Activated CD4-positive, alpha-beta T cell treated with anti-CD3 and anti-CD28 coated beads for 1 hour (primary cell): ENCODE results near the gene ARHGAP12.

Source experiments
- DNase-seq: peaks from one replicate; pipeline ENCODE4 v3.0.0-alpha.2; 2020

Gene ARHGAP12

DNA sequence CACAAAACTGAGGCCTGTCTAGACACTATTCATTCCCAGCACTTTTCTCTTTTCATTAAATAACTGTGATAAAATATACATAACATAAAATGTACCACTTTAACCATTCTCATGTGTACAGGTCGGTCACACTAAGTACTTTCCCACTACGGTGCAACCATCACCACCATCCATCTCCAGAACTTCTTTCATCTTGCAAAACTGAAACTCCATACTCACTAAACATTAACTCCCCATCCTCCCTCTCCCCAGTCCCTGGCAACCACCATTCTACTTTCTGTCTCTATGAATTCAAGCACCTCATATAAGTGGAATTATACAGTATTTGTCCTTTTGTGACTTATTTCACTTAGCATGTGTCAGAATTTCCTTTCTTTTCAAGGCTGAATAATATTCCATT lies 53.0 kb downstream of the ARHGAP12 start:
- no peak for DNase-seq

DNA sequence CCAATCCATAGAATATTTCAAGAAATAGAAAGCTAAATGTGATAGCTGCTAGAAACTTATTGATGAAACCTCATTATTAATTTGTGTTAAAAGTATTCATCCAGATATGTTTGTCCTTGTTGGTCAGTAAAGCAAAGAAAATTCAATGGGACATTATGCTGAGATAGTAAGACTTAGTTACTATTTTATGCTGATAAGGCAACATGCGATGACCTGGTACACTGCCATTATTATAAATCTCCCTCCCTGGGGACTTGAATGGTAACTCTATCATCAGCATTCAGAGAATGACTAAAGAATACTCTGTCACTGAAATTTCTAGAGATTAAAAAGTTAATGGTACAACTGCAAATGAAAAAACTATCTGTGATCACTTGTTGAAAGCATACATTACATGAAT lies 54.9 kb downstream of the ARHGAP12 start:
- no peak for DNase-seq

DNA sequence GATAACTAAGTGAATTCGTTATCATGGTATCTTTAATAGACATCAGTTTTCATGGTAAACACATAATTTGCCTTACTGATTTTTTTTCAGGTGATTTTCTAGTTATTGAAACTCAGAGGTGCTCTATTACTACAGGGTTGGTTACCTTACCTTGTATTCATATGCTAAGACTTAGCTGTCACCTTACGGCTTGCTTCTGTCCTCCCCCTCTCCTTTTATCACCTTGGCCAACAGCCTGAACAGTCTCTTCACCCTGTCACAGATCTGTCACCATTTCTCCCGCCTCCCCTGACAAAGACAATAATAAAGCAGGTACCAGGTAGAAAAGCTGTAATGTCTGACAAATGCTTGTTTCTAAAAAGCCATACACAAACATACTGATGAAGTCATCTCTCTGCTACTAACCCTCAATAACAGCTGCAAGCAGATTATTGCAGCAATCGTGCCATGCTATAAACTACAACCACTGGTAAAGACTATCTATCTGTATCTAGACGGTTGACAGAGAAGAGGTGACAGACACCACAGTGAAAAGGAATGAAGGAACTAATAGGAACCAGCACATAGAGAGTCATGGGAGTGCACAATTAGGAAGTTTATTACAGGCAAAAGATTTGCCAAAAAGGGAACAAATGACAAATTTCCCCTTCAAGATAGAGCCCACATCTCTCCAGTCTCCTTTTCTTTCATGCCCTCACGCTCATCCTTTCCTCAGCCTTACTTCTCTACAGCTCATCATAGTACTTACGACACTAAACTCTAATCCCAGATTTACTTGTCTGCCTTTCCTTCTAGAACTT lies 57.2 kb downstream of the ARHGAP12 start:
- DNase-seq: no peak

DNA sequence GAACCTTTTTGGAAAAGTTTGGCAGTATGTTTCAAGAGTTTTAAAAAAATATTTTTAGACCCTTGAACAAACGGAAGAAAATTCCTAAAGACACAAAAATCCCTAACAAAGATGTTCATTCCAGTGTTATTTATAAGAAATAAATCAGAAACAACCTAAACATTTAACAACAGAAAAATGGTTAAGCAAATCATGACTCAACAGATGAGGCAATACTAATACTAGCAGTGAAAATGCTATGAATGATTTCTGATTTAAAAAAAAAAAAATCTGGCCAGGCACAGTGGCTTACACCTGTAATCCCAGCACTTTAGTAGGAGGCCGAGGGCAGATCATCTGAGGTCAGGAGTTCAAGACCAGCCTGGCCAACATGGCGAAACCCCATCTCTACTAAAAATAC lies 61.0 kb downstream of the ARHGAP12 start:
- no peak for DNase-seq

DNA sequence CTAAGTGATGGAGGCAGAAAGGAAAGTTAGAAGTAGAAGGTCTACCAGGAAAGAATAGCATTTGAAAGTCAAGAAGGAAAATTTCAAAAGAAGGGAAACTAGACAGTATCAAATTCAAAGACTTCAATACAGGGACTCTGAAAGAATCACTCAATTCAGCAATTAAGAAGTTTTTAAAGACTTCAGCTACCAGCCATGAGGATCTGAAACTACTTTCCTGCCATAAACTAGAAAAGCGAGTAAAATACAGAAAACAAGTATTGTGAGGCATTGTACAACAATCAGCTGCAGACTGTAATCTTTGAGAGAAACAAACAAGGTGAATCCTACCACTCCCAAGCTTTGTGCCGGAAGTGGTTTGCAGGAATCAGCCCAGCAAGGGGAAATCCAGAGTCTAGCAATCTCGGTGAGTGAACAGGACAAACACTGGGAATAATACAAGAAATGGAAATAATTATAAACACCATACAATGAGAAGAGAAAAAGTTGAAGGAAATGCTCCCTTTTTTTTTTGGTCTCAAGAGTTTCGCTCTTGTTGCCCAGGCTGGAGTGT lies 62.4 kb downstream of the ARHGAP12 start:
- DNase-seq: no peak

DNA sequence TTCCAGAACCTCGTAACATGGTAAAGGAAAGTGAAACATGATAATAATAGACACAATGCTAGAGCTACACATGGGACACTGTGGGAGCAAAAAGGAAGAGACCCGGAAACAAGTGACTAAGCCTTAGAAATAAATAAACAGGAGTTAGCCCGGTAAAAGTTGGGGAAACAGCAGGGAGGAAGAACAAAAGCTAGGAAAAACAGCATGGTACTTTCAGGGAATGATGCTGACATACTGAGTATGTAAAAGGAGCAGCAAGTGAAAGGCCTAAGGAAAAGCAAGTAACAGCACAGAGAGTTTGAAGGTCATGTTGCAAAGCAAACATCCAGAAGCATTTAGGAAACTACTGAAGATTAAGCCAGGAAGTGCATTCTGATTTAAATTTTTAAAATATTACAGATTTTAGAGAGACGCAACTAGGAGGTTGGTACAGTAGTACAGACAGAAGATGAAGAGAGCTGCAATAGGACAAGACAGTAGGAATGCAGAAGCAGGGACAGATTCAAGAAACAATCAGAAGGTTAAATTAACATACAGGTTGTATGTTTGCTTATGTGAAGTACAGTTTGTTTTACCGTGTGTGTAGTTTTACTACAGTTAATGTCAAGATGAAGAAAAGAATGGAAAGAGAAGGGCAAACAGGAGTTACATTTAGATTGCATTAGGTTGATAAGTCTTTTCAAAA lies 63.7 kb downstream of the ARHGAP12 start:
- DNase-seq: no peak

DNA sequence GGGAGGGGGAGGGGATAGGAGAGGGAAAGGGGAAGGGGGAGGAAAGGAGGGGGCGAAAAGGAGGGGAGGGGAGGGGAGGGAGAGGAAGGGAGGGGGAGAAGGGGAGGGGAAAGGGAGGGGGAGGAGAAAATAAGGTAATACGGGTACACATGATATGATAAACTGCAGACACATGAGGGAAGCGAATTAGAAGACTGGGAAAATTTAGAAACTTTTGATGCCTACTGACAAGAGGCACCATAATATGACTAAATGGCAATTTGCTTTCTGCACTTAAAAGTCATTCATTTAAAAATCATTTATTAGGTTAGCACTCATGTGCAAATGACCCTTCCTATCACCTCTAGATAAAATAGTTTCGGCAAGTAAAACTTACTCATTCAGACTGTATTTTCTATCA lies 73.6 kb downstream of the ARHGAP12 start:
- no peak for DNase-seq

DNA sequence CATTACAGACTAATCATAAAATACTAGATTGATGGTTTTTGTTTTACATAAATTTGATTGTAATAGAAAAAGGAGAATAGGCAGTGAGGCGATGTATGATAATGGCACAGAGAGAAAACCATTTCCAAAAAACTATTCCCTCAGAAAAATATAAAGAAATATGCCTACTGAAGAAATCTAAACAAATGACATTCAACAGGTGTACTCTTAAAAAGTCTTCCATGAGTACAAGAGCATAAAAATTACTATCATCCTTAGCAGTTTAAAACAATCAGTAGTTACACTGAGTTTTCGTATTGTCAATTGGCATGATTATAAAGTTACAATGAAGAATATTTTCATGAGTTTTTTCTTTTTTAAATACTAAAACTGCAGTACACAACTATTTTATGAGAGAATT lies 75.0 kb downstream of the ARHGAP12 start:
- DNase-seq: no peak

DNA sequence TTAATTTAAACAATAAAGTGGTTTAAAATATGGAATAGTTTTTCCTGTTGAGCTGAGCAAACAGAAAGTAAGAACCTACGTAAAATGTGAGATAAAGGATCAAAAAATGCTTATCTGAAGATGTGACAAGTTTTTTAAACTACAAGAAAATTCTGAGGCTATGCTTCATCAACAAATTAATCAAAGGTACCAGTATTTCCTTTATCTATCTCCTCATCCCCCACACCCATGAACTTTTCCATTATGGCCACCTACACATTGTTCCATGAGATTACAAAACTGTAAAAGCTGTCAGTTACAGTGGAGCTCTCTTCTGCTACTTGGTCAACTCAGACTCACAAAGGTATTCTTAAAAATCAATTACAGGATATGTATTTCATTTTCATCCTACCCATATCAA lies 77.4 kb downstream of the ARHGAP12 start:
- DNase-seq: no peak

DNA sequence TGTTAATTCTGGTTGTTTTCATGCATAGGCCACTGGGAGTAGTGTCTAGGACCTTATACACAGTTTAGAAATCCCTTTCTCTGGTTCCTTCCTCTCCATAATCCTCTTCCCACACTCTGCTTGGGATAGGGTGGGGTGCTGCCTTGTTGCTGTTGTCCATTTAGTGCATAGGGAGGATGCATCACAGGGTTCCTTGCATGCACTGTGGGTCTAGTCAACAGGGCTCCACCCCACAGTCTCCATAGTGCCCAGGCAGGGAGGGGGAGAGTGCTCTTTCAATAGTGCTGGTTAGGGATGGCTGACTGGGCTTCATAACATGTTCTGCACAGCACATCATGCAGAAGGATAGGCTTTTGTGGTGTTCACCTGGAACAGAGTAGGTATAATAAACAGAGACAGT lies 81.1 kb downstream of the ARHGAP12 start:
- DNase-seq: no peak

DNA sequence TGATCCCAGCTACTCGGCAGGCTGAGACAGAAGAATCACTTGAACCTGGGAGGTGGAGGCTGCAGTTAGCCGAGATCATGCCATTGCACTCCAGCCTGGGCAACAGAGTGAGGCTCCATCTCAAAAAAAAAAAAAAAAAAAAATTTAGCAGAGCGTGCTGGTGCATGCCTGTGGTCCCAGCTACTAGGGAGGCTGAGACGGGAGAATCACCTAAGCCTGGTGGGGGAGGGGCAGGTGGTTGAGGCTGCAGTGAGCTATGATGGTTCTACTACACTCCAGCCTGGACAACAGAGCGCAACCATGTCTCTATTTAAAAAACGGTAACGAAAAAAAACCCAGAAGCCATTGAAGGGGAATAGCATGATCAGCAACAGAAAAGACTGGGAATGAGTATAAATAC lies 89.9 kb downstream of the ARHGAP12 start:
- DNase-seq: no peak

DNA sequence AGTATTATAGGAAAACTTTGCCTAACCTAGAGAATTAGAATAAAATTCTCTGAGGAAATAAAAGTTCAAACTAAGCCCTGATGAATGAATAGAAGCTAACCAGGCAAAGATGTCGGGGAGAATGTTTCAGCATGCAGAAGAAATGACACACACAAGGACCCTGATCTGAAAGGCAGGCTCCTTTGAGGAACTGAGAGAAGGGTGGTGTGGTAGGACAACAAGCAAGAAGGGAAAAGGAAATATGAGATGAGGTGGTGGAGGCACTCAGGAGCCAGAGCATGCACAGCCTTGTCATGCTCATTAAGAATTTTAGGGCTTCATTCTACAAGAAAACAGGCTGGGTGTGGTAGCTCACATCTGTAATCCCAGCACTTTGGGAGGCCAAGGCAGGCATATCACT lies 90.6 kb downstream of the ARHGAP12 start:
- no peak for DNase-seq

DNA sequence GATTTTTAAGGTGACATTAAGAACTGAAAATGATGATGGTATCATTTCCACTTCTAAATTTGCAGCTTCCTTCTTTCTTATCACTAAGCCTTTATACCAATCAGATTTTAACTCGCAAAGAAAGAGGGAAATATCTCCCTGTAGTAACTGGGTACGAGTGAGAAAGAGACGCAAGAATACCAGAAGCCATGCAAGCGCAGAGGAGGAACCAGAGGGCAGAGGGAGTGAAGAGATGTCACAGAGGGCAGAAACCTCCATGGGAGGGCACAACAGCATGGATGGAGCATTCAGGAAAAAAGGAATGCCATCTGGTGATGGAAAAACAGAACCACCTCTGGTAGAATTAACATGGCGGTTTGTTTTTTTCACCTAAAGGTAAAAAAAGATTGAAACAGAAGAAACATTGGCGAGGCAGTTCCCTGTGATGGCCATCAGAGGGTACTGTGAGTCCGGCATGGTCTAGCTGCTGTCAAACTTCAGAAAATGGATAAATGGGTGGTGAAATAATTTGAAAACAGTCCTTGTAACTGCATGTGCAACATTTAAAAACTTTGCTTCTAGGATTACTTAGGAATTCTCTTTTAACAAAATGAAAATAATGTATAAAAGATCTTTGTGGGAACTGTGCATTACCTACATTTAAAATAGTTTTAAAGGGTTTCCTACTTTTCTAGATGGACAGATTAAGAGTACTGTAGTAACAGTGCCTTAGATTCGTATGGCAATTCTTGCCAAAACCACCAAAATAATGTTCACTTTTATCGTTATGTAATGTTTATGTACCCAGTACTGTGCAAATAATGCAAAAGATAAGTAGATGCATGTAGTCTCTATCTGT lies 91.8 kb downstream of the ARHGAP12 start:
- DNase-seq: no peak

DNA sequence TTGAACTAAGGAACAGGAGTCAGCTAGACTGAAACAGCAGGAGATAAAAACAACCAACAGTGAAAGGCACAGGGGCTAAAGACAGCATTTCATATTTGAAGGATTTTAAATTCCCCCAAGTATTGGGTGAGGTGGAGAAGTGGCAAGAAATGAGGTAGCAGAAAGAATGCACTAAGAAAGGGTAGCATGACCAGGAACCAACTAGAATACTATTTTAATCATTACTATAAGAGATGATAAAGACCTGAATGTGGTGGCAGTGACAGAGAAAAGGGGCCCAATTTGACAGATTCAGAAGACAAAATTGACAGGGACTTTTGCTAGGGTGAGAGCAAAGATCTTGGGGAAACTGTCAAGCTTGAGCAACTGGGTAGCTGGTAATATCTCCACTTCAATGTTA lies 94.9 kb downstream of the ARHGAP12 start:
- no peak for DNase-seq

DNA sequence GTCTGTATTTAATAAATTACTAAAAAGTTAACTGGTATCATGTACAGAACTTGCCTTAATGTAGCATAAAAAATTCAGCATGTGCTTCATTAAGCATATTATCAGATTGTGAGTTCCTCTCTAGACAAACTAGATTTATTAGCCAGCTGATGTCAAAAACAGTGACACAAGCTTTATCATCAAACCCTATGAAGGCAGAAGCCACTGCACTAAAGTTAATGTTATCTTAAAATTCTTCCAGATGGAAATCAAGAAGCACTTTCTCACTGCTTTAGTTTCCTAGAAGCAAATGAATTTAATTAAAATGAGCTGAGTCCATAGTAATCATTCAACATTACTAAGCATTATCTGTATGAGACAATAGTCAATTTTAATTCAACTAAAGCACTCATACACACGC lies 96.4 kb downstream of the ARHGAP12 start:
- no peak for DNase-seq

DNA sequence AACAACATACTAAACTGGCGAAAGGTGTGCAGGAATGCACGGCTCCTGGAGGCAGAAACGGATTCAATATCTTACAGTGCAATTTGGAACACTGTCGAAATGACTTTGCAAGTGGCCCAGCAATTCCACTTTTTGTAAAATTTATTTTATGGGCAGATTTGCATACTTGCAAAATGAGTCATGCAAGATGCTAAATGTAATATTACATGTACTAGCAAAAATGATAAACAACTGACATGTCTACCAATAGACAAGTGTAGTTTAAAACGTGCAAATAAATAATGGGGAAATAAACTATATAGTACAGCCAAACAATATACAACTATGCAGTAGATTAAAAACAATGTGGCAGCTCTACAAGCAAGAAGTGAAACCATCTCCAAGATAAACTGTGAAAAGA lies 97.7 kb downstream of the ARHGAP12 start:
- DNase-seq: no peak

DNA sequence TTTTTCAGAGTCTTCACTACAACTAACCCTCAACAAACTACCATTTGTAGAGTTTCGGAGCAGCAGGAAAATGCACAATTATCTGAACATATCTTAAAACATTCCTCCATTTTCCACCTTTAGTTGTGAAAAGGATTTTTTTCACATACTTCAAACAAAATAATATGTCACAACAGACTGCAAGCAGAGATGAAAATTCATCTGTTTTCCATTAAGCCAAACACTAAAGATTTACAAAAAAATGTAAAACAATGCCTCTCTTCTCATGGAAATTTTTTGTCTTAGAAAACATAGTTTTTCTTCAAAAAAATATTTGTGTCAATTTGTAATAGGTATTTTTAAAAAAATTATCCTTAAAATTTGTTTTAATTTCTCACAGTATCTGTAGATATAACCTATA lies 98.9 kb downstream of the ARHGAP12 start:
- no peak for DNase-seq

DNA sequence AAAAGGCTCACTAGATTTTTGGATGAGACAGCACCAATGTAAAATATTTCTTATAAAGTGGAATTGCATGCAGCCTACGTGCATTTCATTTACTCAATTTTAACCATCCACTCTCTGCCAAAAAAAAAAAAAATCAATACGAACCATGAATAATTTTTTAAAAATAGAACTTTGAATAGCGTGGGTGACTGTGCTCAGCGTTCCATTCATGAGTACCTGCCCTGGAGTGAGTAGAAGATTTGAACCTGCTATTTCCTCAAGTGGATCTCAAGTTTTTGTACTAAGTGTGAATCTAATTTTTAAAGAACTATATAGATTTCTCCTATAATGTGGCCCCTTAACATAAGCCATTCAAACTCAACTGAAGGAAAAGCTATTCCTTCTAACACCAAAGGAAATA lies 105.3 kb downstream of the ARHGAP12 start:
- no peak for DNase-seq

DNA sequence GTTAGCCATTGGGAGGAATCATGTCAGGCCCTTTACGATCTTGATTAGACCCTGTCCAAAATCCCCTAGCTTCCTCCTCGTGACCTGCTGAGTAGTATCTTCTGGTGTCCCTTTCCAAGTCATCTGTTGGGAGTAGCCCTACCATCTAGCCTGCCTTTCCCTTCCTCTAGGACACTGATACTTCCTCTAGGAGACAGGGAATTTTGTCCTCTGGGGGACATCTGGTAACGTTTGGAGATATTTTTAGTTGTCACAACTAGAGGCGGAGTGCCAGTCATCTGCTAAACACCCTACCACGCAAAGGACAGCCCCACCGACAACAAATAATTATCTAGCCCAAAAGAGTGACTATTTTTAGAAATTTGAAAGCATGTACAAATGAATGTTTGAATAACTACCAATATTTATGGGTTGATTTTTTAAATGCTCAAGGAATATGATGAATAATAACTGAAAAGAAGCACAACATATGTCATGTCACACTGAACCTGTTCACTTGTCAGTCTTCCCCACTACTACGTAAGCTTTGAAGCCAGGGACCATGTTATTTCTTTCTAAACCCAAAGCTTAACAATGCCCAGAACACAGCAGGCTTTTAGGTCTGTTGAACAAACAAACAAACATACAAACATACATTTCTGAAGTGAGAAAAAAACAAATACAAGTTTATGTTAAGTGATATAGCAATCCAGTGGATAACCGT lies 105.9 kb downstream of the ARHGAP12 start:
- no peak for DNase-seq

DNA sequence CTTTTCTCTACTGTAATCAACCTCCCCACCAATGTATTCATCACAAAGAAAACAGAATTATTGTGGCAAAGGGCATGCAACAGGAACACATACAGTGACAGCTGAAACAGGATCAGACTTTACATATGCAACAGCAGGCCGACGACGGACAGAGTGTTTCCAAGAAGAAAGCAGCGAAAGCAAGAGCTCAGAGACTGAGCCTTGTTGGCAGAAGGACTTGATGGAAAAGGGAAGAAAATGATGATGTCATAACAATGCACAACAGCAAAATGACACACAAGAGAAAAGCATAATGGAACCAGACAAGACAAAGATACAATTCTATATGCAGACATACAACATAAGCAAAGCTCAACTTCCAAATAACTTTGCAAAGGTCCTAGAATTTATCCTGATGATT lies 106.5 kb downstream of the ARHGAP12 start:
- no peak for DNase-seq

DNA sequence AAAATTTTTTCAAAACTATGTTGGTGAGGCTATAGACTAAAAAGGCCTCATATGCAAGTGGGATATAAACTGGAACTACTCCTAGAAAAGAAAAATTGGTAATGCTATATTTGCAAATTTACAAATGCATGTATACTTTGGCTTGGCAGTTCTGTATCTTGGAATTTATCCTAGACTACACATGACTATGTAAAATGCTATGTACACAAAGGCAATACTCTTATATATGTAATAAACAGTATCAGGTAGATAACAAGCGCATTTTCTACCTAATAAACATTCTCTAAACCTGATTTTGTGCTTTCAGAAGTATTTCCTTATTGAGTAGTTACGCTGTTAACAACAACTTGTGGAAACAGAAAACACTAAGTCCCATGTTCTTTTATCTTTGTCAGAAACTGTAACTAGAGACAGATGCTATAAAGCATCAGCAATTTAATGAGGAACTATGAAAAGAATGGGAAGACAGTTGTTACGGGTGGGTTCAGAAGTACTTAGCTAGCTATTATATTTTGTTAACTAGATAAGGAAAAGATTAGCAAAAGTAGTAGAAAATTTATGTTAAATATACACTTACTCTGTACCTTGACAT lies 107.8 kb downstream of the ARHGAP12 start:
- DNase-seq: no peak

DNA sequence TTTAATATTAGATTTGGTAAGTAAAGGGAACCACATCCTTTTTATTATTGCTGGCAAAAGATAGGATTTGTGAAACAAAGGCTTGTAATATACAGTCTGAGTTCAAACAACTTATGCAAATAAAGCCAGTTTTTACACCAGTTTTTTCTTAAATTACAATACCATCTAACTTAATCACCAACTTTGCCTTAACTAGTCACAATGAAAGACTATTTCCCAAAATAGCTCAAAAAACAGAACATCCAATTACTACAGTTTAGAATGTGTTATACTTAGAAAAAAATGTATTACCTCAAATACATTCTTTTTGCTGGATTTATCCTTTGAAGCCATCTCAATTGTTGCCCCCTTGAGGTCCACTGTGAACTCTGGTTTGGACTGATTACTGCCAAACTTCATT lies 108.5 kb downstream of the ARHGAP12 start:
- DNase-seq: no peak
